Activated CD4-positive, alpha-beta T cell treated with anti-CD3 and anti-CD28 coated beads, Interleukin-2, amount 50 U/mL, for 1 hour (primary cell): ENCODE data around the gene PI4KA.
A peak's percentile ranks its signal among the peaks of the same experiment; 100 is the strongest.

Experiments
- DNase-seq: peaks from one replicate; pipeline ENCODE4 v3.0.0-alpha.2; 2020

Gene PI4KA

DNA sequence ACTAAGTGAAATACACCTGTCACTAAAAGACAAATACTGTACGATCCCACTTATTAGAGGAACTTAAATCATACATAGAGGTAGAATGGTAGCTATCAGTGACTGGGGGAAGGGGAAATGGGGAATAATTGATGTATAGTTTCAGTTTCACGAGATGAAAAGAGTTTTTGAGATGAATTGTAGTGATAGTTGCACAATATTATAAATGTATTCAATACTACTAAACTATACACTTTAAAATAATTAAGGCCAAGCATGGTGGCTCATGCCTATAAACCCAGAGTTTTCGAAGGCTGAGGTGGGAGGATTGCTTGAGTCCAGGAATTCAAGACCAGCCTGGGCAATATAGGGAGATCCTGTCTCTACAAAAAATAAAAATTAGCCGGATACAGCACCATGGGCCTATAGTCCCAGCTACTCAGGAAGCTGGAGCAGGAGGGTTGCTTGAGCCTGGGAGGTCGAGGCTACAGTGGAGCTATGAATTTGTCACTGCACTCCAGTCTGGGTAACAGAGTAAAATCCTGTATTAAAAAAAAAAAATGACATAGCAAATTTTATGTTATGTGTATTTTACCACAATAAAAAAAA lies 44.3 kb downstream of the PI4KA start:
- no peak for DNase-seq

DNA sequence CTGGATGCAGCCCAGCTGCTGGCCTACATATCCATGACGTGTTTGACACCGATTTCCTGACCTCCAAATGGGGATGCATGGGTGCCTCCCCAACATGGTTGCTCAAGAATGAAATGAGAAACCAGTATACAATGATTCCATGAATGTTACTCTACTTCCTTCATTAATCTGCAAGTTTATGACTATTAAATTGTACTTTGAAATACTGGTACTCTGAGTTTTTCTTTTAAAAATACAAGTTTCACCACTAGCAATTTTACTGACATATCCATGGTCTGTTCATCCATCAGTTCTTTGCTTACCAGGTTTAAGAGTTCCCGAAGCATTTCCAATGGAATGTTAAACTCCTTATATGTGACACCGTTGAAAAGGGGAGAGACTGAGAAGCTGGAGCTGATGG lies 45.6 kb downstream of the PI4KA start:
- DNase-seq: no peak

DNA sequence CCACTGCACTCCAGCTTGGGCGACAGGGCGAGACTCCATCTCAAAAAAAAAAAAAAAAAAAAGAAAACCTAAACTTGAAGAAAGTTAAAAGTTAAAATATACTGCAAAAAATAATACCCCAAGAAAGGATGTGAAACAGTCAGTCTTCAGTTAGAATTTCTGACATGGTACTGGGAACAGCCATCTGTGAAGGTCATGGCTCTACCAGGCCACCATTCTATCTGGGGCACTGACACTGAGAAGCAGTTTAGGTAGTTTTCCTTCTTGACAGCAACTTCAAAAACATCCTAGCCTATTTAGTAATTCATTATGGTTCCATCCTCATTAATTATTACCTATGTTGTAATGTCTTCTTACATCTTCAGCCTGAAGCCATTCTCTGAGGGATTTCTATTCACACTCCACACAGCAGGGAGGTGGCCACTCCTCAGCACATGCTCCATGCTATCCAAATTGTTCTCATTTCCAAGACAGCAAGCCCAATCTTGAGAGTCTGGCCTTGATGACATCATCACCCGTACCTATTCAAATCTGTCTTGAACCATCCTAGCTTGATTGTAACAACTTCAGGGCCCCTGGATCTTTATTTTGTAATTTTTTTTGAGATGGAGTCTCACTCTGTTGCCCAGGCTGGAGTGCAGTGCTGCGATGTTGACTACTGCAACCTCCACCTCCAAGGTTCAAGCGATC lies 46.5 kb downstream of the PI4KA start:
- no peak for DNase-seq

DNA sequence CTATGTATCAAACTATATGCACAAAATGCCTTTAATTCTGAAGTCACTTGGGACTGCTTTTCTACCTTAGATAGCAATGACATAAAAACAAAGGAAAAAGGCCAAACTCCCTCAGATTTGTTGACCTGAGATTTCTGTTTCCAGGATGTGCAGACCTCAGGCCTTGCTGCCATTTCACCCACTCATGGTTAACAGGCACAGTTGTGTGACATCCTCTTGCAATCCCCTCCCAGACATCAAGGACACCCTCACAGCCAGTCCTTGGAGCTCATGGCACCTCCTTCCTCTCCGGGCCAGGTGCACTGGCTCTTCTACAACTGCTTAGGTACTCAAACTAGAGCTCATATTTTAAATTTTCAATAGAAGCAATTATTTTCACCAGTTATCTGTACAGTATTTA lies 47.4 kb downstream of the PI4KA start:
- DNase-seq: no peak

DNA sequence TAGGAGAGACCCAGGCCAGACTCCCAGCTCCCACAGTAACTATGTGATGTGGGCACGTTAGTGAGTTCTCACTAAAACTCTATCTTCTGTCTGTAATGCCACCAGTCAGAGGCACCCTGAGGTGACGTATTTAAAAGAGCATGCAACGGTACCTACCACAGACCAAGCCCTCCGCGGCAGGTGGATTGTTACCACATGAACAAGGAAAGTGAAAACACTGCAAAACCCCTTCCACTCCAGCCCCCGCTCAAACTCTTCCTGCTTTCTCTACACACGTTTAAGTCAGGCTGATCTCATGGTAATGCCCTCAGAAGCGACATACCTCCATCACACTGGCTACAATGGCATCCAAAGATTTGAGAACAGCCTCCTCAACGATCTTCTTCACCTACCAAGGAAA lies 48.0 kb downstream of the PI4KA start:
- peak; percentile 9 for DNase-seq

DNA sequence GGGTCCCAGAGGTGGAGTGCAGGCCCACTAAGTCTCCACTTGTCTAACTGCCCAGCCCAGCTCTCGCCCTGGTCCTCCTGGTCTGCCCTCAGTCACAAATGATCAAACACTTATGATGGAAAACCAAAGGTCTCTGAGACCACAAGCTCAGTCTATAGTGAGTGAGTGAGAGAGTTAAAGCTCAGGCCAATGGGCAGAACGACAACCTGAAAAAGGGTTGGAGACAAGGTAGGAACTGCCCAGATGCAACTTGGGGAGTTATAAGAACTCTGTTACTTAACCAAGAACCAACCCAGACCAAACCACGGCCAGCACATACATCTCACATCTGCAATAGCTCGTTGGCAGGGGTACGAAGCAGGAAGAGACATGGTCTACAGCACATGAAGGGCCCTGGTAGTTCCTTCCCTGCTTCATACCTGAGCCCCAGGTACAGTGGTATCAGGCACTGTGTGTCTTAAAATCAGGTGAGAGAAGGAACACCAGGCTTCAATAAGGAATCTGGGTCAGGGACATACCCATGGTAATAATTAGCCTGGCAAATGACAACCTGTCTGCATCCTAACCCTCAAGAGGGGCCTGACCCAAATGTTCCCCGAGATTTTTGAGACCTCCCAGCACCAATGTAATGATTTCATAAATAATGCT lies 48.9 kb downstream of the PI4KA start:
- no peak for DNase-seq

DNA sequence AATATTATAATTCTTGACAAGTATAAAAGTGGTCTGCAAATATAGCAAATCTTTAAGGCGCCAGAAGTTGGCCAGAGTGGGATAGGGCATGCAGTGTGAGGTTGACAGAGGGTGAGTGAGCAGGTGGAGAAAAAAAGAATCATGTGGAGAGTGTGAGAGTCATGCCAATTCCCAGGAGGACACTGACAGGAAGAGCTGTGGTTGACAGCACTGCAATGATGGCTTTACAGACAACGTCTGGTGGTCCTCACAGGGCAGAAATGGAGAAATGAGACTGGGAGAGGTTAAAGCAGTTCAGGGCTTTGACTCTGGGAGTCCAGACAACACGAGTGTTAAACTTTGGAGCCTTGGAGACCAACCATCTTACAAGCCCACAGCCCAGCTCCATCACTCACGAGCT lies 49.8 kb downstream of the PI4KA start:
- DNase-seq: no peak

DNA sequence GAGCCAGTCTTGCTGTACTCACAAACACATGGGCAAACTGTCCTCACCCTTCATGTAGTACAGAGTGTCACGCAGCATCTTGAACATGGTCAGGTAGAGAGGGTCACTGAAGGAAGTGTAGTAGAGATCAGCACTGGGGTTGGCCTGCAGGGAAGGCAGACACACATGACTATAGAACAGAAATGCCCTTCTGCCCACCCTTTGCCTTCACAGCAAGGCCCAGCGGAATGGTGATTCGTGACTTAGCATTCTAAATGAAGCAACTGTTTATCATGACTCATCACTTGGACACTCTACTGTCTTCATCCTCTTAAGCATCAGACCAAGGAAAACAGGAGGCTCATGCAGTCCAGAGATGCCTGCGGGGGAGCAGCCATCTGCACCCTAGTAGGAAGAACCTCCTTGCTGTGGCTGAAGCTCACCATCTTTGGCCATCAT lies 51.3 kb downstream of the PI4KA start:
- no peak for DNase-seq

DNA sequence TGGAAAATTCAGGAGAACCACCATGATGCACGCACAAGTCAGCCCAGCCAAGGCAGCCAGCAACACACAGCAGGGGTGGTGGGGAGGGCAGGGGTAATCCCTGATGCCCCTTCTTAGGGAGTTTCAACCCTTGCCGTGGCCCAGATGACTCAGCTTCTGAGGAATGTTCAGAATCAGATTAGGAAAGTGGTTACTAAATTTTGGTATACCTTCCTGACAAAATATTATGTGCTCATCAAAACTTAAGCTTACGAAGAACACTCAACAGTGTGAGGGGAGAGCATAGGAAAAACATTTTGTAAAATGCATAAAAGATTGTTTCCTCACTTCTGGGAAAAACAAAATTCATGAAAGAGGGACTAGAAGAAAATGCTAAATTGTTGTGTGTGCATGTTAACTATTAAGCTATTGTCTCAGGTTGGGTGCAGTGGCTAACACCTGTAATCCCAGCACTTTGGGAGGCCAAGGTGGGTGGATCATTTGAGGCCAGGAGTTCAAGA lies 52.6 kb downstream of the PI4KA start:
- no peak for DNase-seq

DNA sequence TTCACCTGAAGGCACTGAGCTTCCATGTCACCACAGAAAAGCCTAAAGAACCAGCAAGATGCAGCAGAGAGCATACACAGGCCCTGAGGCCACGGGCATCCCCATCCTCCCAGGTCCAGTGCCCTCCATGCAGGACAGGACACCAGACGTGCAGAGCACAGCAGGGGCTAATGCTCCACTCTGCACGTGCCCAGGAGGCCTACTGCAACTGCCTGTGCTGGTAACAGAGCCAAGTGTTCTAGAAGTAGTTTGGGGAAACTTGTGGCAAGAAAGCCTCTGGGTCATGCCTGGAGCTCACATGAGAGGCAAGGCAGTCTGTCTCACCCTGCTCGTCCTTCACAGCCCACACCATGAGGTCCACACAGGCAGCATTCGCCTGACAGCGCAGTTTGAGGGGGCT lies 54.0 kb downstream of the PI4KA start:
- no peak for DNase-seq

DNA sequence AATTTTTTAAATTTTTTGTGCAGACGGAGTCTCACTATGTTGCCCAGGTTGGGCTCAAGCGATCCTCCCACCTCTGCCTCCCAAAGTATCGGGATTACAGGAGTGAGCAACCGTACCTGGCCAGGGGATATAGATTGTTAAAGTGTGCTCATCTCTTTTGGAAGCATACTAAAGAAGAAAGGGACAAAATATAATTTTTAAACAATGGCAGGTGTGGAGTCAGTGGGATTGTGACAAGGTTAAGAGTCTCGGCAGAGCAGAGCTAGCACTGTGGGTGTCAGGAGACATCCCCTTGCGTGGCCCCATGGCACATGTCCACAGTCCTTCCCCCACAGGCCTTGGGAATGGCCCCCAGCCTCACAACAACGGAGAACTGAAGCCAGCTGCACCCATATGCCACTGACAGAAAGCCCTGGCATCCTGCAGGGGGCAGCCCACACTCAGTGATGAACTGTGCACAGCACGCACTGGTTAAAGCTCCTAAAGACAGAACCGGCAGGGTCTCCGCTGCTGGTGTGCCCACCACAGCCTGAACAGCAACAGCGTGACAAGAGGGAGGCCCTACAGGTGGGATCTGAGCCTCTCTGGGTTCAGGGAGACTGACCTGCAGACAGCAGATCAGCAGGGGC lies 54.8 kb downstream of the PI4KA start:
- peak; percentile 25 for DNase-seq

DNA sequence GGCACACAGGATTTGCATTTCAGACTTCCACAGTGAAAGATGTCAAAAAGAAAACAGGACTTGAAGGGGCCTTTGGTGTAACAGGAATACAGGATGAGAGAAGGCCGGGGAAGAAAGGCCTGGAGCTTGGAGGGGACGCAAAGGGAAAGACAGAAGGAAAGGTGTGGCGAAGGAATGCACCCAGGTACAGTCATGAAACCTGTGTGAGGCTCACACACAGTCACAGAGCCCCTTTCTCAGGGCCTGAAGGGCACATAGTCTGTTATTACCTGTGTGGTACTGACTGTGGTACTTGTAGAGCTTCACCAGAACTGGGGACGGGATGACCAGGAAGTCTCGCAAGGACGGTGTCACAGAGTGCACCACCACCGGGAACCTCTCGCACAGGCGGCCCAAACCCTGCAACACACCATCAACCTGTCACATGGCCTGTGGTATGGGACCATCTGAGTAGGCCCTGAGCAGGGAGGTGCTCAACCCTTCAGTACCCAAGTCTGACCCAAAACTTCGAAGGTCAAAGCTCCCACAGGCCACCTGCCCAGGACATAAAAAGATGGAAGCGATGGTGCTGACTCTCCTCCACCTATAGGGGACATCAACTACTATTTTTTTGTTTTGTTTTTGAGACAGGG lies 55.6 kb downstream of the PI4KA start:
- no peak for DNase-seq

DNA sequence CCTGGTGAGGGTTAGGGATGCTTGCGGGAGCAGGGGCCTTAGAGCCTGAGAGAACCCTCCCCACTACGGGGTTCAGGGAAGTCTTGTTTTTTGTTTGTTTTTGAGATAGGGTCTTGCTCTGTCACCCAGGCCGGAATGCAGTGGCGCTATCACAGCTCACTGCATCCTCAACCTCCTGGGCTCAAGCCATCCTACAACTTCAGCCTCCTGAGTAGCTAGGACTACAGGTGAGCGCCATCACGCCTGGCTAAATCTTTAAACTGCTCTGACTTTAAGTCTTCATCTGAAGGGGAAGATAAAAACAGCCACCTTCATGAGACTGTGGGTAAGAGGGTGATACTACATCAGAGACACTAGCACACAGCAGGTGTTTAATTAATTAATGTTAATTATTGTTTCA lies 56.2 kb downstream of the PI4KA start:
- DNase-seq: no peak

DNA sequence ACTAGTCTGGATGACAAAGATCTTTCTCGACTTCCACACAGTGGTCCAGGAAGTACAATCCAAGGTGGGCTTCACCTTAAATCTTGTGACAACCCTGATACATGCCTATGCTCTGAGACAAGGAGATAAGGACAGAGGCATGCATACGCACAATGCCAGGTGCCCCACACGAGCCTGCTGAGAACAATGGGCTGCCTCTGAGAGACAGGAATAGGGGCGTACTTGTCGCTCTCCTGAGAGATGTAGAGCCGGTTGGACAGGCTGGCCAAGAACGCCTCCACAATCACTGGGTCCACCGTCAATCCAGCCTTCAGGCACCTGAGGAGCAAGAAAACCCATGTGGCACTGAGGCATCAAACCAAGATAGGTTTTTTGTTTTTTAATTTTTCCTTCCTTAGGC lies 59.2 kb downstream of the PI4KA start:
- no peak for DNase-seq

DNA sequence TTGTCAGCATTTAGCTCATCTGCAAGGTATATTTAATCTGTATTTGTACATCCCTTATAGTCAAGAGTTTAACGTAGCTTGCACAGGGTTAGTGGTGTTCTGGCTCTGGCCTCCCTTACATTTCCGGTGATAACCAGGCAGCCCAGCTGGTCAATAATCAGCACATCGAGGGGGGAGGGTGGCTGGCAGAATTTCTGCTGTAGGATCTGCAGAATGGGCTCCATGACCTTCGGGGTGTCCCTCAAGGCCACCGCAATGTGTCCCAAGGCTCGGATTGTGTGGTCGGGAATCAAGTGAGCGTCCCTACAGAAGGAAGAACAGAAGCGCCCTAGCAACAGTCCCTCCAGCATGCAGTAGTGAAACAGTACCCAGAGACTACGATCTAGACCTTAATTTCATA lies 59.6 kb downstream of the PI4KA start:
- DNase-seq: no peak

DNA sequence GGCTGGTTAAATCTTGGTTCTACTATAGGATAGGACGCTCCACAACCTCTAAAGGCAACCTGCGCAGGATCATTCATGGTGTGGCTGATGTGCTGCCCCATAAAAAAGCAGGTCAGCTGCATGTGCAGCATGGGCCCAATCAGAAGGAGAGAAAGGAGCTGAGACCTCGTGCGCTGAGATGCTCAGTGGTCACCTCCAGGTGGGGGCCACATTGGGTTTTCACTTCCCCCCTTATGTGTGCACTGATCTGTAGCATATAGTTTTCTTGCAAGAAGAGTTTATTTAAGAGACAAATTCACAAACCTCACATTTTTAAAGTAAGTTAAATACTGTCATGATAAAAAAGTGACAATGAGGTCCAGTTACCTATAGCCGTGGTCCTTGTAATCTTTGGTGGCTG lies 60.4 kb downstream of the PI4KA start:
- DNase-seq: no peak

DNA sequence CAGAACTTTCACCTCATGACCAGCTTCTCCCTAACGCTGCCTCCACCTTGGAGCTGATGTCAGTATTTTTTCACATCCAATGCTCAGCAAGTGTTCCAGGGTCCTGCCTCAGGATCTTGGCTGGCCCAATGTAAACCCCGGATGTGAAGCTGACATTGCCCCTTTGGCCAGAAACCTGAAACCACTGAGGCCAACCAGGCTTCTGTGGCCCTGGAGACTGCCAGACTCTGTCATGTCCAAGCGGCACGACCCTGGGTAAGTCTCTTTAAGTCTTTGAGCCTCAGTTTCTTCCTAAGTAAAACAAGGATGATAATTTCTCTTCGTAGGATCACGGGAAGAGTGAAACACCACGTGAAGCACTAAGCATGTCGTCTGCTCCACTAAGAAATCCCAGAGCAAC lies 61.9 kb downstream of the PI4KA start:
- DNase-seq: no peak

DNA sequence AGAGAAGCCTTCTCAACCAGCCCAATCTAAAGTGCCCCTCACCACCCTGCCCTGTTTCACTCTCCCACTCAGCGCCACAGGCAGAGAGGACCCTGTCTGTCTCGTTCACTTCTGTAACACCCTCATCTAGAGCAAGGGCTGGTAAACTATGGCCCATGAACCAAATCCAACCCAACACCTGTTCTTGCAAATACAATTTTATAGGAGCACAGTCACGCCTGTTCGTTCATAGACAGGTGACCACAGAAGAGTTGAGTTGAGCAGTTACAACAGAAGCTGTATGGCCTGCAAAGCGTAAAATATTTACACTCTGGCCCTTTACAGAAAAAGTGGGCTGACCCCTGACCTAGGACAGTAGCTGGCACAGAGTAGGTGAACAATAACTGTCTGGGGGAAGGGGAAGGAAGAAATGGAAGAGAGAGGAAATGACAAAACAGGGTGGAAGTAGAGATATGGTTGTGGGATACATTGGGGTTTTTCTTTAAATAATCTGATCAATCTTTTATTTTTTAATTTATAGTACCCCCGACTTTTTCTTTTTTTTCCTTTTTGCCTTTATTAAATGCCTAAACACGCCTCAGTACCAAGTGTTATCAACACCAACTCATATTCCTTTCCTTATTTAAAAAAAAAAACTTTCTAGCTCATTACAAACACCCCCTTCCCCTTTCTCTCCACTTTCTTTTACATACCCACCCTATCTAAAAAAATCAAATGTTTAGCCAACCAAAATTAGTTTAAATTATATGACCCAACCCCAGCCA lies 63.8 kb downstream of the PI4KA start:
- DNase-seq: no peak

DNA sequence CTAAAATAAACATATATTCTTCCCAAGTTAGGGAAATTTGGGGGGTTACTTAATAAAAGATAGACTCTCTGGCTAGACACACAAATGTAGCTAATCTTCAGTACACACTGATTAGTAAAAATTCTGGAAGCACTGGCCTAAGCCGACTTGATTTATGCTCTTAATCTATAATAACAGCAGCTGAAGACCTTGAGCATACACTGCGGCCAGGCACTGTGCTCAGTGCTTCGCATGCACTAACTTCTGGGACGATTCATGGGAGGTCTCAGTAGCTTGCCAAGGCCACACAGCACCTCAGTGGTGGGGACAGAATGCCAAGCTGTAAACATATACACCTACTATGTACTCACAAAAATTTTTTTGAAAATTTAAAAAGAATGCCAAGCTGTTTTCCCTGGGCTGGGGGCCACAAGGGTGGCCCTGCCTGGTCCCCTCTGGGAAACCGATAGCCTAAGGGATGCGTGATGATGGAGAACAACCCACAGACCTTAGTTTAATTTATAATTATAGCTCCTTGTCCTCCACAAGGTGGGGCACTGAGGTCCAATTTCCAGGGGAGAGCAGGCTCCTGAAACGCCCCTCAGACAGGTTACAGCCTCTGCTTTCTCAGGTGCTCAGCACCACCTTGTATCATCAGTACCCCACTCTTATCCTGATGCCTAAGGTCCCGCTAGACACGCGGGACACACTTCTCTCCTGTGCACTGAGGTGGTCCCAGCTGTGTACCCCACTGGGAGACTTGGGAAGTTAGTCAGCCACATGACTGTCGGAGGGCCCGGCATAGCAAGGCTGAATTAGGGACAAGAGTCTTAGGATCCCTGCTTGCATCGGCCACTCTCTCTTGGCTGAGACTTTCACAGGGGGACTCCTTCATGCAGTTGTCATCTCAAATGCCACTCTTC lies 64.6 kb downstream of the PI4KA start:
- no peak for DNase-seq

DNA sequence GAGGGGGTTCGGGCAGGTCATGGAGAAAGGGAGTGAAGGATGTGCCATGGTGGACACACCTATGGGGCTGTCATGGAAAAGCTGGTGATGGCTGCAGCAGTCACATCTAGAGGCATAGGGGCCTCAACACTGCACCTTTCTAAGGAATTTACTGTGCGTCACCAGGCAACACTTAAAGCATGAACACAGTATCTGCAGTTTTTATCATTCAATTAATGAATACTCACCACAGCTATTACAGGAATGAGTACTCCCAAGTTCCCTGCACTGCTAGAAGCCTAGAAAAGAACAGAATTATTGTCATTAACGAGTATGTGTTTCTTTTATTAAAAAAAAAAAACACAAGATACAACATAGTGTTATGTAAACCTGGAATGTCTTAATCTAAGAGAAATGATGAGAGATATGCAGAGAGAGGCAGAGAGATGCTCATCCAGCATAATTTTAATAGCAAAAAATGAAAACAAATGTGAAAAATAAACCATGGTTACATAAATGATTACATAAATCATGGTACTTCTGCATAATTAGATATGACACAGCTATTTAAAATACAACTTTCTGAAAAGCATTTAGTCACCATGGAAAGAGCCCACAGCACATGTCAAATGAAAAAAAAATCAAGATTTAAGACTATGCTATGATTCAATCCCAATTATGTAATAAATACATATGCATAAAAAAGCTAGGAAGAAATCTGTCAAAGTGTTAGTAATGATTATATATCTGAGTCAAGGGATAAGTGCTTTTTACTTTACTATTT lies 65.5 kb downstream of the PI4KA start:
- no peak for DNase-seq
